ENCODE measurements around the gene EIF4E2. TPM values are rescaled to one million over a fixed set of nuclear protein-coding genes. Genes with fewer than 3 reads are reported as not detected.

Gene EIF4E2
- polyA plus RNA-seq, 1 experiment: 23.1 TPM

DNA sequence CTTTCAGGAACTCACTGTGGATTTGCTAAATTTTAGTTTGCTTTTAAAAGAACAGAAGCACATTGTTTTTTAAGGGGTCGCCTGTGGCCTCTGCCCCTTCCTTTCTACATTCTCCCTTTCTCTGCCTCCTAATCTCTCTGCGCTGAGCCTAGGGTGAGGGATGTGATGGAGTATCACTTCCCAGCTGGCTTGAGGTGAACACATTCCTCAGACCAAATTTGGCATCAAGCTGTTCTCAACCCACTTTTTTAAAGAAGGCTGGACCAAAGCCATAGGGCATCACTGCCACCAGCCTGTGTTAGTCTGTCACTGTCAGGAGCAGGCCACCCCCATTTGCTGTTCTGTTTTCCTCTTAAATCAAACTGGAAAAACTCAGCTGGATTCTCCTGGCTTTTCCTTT lies 27.4 kb downstream of the EIF4E2 start:
- DNase-seq (ENCODE audit: low read depth): no peak
- ChIA-PET CTCF (interaction anchor here (0.7 to 0.9 kb wide), 2 partner anchors 9 to 14 kb away, joined by 3 read pairs; no protein-coding TSS in a partner anchor), POLR2A (no interaction called here)
- TF ChIP-seq CTCF (IDR thresholded peaks at IDR 0.05; ENCODE audit: insufficient read depth, low read depth, low read length): no peak
- Histone ChIP-seq H3K4me3 (ENCODE audit: low read depth, low read length) (no peak overlapping the region), H3K36me3 (ENCODE audit: control insufficient read depth, insufficient read depth, low read length) (peaks cover 1% of the 10 kb centered on the region; the same call in 1 of the 2 replicates), H3K27me3 (ENCODE audit: control insufficient read depth, insufficient read depth, low read length) (no peaks in the 10 kb centered on the region)

DNA sequence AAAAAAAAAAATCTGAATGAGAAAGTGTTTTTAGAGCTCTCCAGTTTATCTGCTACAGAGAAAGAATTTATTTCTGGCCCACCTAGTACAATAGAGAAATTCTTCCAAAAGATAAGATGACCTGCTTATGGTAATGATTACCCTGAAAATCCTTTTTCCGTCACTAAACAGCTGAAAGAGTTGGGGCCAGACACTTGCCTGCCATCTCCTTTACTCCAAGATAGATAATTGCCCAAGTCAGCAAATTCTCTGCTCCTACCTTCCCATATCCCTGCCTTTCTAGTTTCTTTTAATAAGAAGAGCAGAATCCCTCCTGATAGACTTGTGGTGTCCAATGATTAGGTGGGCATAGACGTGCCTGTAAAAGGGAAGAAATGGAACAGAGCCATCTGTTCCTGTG lies 28.1 kb downstream of the EIF4E2 start:
- peaks cover 3% of the 10 kb centered on the region; the same call in 1 of the 2 replicates for H3K36me3 ChIP-seq (ENCODE audit: control insufficient read depth, insufficient read depth, low read length)
- no peak overlapping the region for H3K4me3 ChIP-seq (ENCODE audit: low read depth, low read length)
- ChIA-PET POLR2A (no interaction called here), CTCF (interaction anchor here (0.9 kb wide), 1 partner anchor 13 kb away, joined by 3 read pairs; no protein-coding TSS in a partner anchor)
- no peak for DNase-seq (ENCODE audit: low read depth)
- H3K27me3 ChIP-seq (ENCODE audit: control insufficient read depth, insufficient read depth, low read length): no peaks in the 10 kb centered on the region
- TF ChIP-seq CTCF (IDR thresholded peaks at IDR 0.05; ENCODE audit: insufficient read depth, low read depth, low read length): no peak

DNA sequence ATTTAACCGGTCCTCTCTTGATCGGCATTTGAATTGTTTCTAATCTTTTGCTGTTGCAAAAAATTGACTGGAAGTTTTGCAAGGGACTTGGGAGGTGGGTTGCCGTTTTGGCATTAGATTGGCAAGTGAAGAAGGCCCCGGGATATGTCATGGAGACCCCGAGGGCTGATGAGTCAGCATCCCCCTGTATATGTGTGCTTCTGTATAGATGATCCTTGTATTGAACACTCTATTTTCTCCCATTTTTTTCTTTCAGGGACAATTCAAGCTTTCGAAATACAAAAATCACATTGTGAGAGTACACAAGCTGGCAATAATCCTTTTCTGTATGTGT lies 30.1 kb downstream of the EIF4E2 start:
- H3K4me3 ChIP-seq (ENCODE audit: low read depth, low read length): no peak overlapping the region
- ChIA-PET CTCF (interaction anchor here (1.4 kb wide), 1 partner anchor 11 kb away, joined by 5 read pairs; no protein-coding TSS in a partner anchor), POLR2A (interaction anchor here (0.6 kb wide), 1 partner anchor 18 kb away, joined by 17 read pairs; no protein-coding TSS in a partner anchor)
- H3K27me3 ChIP-seq (ENCODE audit: control insufficient read depth, insufficient read depth, low read length): no peaks in the 10 kb centered on the region
- DNase-seq (ENCODE audit: low read depth): no peak
- TF ChIP-seq CTCF (IDR thresholded peaks at IDR 0.05; ENCODE audit: insufficient read depth, low read depth, low read length): no peak
- H3K36me3 ChIP-seq (ENCODE audit: control insufficient read depth, insufficient read depth, low read length): peaks cover 3% of the 10 kb centered on the region; the same call in 1 of the 2 replicates

GRCh38 chr2:232581725-232582124 lies 31.2 kb downstream of the EIF4E2 start:
- ChIA-PET POLR2A (no interaction called here), CTCF (interaction anchor here (1.4 kb wide), 1 partner anchor 10 kb away, joined by 5 read pairs; no protein-coding TSS in a partner anchor)
- no peak for DNase-seq (ENCODE audit: low read depth)
- Histone ChIP-seq H3K36me3 (ENCODE audit: control insufficient read depth, insufficient read depth, low read length) (peaks cover 3% of the 10 kb centered on the region; the same call in 1 of the 2 replicates), H3K4me3 (ENCODE audit: low read depth, low read length) (no peak overlapping the region), H3K27me3 (ENCODE audit: control insufficient read depth, insufficient read depth, low read length) (no peaks in the 10 kb centered on the region)
- TF ChIP-seq CTCF (IDR thresholded peaks at IDR 0.05; ENCODE audit: insufficient read depth, low read depth, low read length): no peak

- Histone ChIP-seq H3K27me3 (ENCODE audit: control insufficient read depth, insufficient read depth, low read length) (no peaks in the 10 kb centered on the region), H3K36me3 (ENCODE audit: control insufficient read depth, insufficient read depth, low read length) (peaks cover 3% of the 10 kb centered on the region; the same call in 1 of the 2 replicates), H3K4me3 (ENCODE audit: low read depth, low read length) (no peak overlapping the region)
- POLR2A ChIA-PET: no interaction called here
- TF ChIP-seq CTCF (IDR thresholded peaks at IDR 0.05; ENCODE audit: insufficient read depth, low read depth, low read length): no peak
- CTCF ChIA-PET: no interaction called here
- no peak for DNase-seq (ENCODE audit: low read depth)
Observed at GRCh38 chr2:232584238-232584637, 33.7 kb downstream of the EIF4E2 start.

Measured in BJ (cell line).